Psoas muscle (tissue), 8 donors: Measurements from ENCODE around the gene HERC6. TPM values are rescaled to one million over a fixed set of nuclear protein-coding genes. Genes with fewer than 3 reads are reported as not detected.
A peak's percentile ranks its signal among the peaks of the same experiment; 100 is the strongest.
"Not testable (repeated sequence)": the region's sequence is repeated elsewhere in the genome, so short reads cannot be mapped to it uniquely, and the experiment has no call there.

Experiments used
- ATAC-seq, 4 donors: fragments of 200-7000 bp; cut with Tn5 transposase; one replicate each; pipeline ENCODE4 v1.9.1; 2020; ENCODE audit warnings: moderate library complexity in 3 of 4, mild to moderate bottlenecking in 2 of 4
- DNase-seq, 2 donors: peaks; one replicate each; pipeline ENCODE4 v3.0.0-alpha.2; 2020
- H3K27ac ChIP-seq: fragments of 200-600 bp; one replicate; pipeline ENCODE4 v1.8.0; 2022
- H3K27me3 ChIP-seq, 3 donors: fragments of 200-600 bp in 1 of 3; one replicate each; pipeline versions ENCODE4 v1.6.1 to v1.8.0; 2013 to 2022; ENCODE audit warnings: low read length in 2 of 3, mild to moderate bottlenecking in 2 of 3, moderate library complexity in 1 of 3; ENCODE audit not compliant: insufficient read depth in 3 of 3
- H3K36me3 ChIP-seq, 2 donors: fragments of 200-600 bp in 1 of 2; one replicate each; pipeline versions ENCODE4 v1.6.1 to v1.8.0; 2013 to 2022; ENCODE audit warnings: low read depth in 1 of 2, mild to moderate bottlenecking in 1 of 2, moderate library complexity in 1 of 2; ENCODE audit not compliant: insufficient read depth in 1 of 2
- H3K4me1 ChIP-seq: fragments of 200-600 bp; one replicate; pipeline ENCODE4 v1.8.0; 2022
- H3K4me3 ChIP-seq: fragments of 200-600 bp; one replicate; pipeline ENCODE4 v1.8.0; 2022; ENCODE audit warnings: mild to moderate bottlenecking
- H3K9me3 ChIP-seq: fragments of 200-600 bp; one replicate; pipeline ENCODE4 v1.8.0; 2022
- CTCF ChIP-seq: fragments of 200-600 bp; IDR thresholded peaks from one replicate; pipeline ENCODE4 v1.8.0; 2022; ENCODE audit warnings: antibody characterized with exemption
- WGBS, 3 donors: extraction: QIAGEN DNeasy Blood & Tissue Kit; methylation state at CpG; one replicate each; pipeline versions ENCODE4 v1.1.6 to v1.1.7; 2013; 5-methylcytosine and 5-hydroxymethylcytosine counted together
- intact Hi-C, 2 donors: fragments of 100-400 bp; cut with DNase I; formaldehyde crosslinking; loops; one replicate each; pipeline versions ENCODE4 v1.11.0 to v1.14.2; 2022
- polyA plus RNA-seq, 3 donors: library from polyadenylated mRNA; stranded (reverse); fragments of 200-250 nt; gene quantifications; one replicate each; pipeline ENCODE4 v1.2.3, GENCODE V29; 2013
- total RNA-seq, 4 donors: library from RNA; stranded (reverse); fragmentation: NEBNext Ultra II Directional in 2 of 4; extraction: Animal tissue kit (Norgen Biotek cat#: 25700) in 2 of 4; gene quantifications; one replicate each; pipeline versions ENCODE4 v1.2.1 to v1.2.4, GENCODE V29; 2021 to 2023
- donor health status: healthy with polysubstance abuse.
- donor health status: DM: no; HTN: no; CAD: no; lungs with moderate emphysema.
- donor health status: Bipolar disorder and iron deficiency.
- donor health status: healthy.
- donor health status: DM: yes; HTN: yes; CAD: no.
- donor health status: DM: no; HTN: no; CAD: no.
- donor health status: DM: no; HTN: no; CAD: no.
- donor health status: DM: yes; HTN: yes; CAD: no.

HERC6 gene
- total and polyA plus RNA-seq, 7 donors, result 0.53 to 2.7 (median 0.92) TPM

- intact Hi-C loops, result loop anchor here in 1 of 2 donors (5.0 kb wide), 1 partner anchor 99 kb away; no protein-coding TSS in a partner anchor
- H3K27ac ChIP-seq, result peak overlapping the region; percentile 96
These were observed 37.1 kb upstream of the HERC6 start for GRCh38 chr4:88341227-88342192.

GRCh38 chr4:88346902-88347301, 31.8 kb upstream of the HERC6 start:
- H3K4me1 ChIP-seq, DNase-seq, H3K27ac ChIP-seq, ATAC-seq, H3K9me3 ChIP-seq, intact Hi-C loops, H3K27me3 ChIP-seq, H3K4me3 ChIP-seq, H3K36me3 ChIP-seq: not testable (repeated sequence)
- 75 to 99% (median 95%) methylated on average over 3 of the region's 3 CpGs for WGBS, 3 donors

More at GRCh38 chr4:88341227-88342192, 37.1 kb upstream of the HERC6 start:
- DNase-seq (no peak), ATAC-seq (peak; percentile 99 to 100 (median 100))
- TF ChIP-seq CTCF, result no peak
- 19 to 25% (median 21%) methylated on average over 8 of the region's 8 CpGs for WGBS, 3 donors
- Histone ChIP-seq H3K4me1 (peaks cover 19% of the 10 kb centered on the region), H3K4me3 (peak overlapping the region; percentile 30), H3K9me3 (no peaks in the 10 kb centered on the region), H3K27me3 (no peaks in the 10 kb centered on the region), H3K36me3 (no peaks in the 10 kb centered on the region)

- WGBS, 3 donors, result 75 to 89% (median 85%) methylated on average over 7 of the region's 7 CpGs
- ATAC-seq, intact Hi-C loops, H3K27me3 ChIP-seq, H3K4me3 ChIP-seq, H3K9me3 ChIP-seq, DNase-seq, H3K27ac ChIP-seq, H3K36me3 ChIP-seq, H3K4me1 ChIP-seq: not testable (repeated sequence)
These were observed 29.9 kb upstream of the HERC6 start for GRCh38 chr4:88348761-88349160.

- intact Hi-C loops, result no loop called here
- no peaks in the 10 kb centered on the region for H3K4me1 ChIP-seq
- WGBS, 3 donors, result 54 to 69% (median 65%) methylated on average over 4 of the region's 4 CpGs
- H3K36me3 ChIP-seq, result no peaks in the 10 kb centered on the region
- H3K9me3 ChIP-seq, result no peaks in the 10 kb centered on the region
- no peak overlapping the region for H3K27ac ChIP-seq
- TF ChIP-seq CTCF, result no peak
- no peak overlapping the region for H3K4me3 ChIP-seq
- no peaks in the 10 kb centered on the region for H3K27me3 ChIP-seq
- ATAC-seq (no peak), DNase-seq (no peak)
These were observed 27.9 kb upstream of the HERC6 start for GRCh38 chr4:88350786-88351185.

DNA sequence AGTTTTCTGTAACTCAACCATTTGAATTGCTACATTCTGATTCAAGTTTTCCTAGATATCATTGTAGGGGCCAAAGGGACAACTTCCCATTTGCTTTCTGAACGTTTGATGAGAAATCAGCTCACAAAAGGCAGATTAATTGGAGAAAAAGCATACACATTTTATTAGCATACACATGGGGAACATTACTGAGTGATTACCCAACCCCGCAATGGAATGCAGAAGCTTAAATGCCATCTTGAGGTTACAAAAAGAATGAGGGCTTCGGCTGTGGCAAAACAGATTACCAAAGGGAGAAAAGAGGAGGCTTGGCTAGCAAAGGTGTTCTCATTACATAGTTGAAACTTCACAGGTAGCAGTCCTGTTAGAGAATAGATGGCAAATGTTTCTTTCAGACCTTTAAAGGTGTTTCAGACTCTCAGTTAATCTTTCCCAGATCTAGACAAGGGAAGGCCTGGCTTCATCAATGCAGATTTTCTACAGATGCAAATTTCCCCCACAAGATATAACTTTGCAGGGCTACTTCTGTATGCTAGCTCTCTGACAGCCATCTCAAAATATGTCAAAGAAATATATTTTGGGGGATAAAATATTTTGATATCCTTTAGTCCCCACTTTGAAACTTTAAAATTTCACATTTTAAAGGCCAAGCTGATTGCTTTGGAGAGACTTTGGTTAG, 26.5 kb upstream of the HERC6 start:
- H3K27me3 ChIP-seq, result no peaks in the 10 kb centered on the region
- no peak overlapping the region for H3K4me3 ChIP-seq
- intact Hi-C loops, result no loop called here
- no peaks in the 10 kb centered on the region for H3K36me3 ChIP-seq
- H3K27ac ChIP-seq, result no peak overlapping the region
- no peak for TF ChIP-seq CTCF
- WGBS, 3 donors, result 48 to 53% (median 52%) methylated on average over 3 of the region's 3 CpGs
- no peak for ATAC-seq
- H3K4me1 ChIP-seq, result no peaks in the 10 kb centered on the region
- DNase-seq, result no peak
- no peaks in the 10 kb centered on the region for H3K9me3 ChIP-seq
